Lung (tissue), 12 donors: ENCODE data around the gene PBRM1. TPM values are rescaled to one million over a fixed set of nuclear protein-coding genes. Genes with fewer than 3 reads are reported as not detected.

ENCODE experiments used
- ATAC-seq: fragments of 200-7000 bp; cut with Tn5 transposase; one replicate; pipeline ENCODE4 v1.9.1; 2020; ENCODE audit warnings: moderate number of reproducible peaks; ENCODE audit not compliant: insufficient read depth, low FRiP score
- DNase-seq, 3 donors: peaks; one replicate each; pipeline ENCODE4 v3.0.0-alpha.2; 2013 to 2017
- H3K27ac ChIP-seq, 2 donors: one replicate each; pipeline ENCODE4 v1.5.1; 2013; ENCODE audit warnings: mild to moderate bottlenecking in 2 of 2, moderate library complexity in 2 of 2, control low read depth in 1 of 2, inconsistent platforms in 1 of 2, low read depth in 1 of 2, low read length in 1 of 2
- H3K27me3 ChIP-seq, 3 donors: one replicate each; pipeline ENCODE4 v1.5.1; 2013; ENCODE audit warnings: low read length in 2 of 3; ENCODE audit not compliant: control insufficient read depth in 3 of 3, insufficient read depth in 3 of 3
- H3K36me3 ChIP-seq, 4 donors: one replicate each; pipeline ENCODE4 v1.5.1; 2013; ENCODE audit warnings: low read length in 4 of 4, mild to moderate bottlenecking in 1 of 4, moderate library complexity in 1 of 4; ENCODE audit not compliant: control insufficient read depth in 4 of 4, insufficient read depth in 4 of 4
- H3K4me1 ChIP-seq, 5 donors: one replicate each; pipeline ENCODE4 v1.5.1; 2013; ENCODE audit warnings: low read length in 5 of 5, mild to moderate bottlenecking in 2 of 5, moderate library complexity in 1 of 5; ENCODE audit not compliant: control insufficient read depth in 5 of 5, insufficient read depth in 5 of 5
- H3K4me3 ChIP-seq: one replicate; pipeline ENCODE4 v1.5.1; 2013; ENCODE audit warnings: mild to moderate bottlenecking, control low read depth, moderate library complexity
- H3K9ac ChIP-seq, 2 donors: one replicate each; pipeline ENCODE4 v1.5.1; 2013; ENCODE audit warnings: low read length in 2 of 2, control low read depth in 1 of 2; ENCODE audit not compliant: insufficient read depth in 1 of 2
- H3K9me3 ChIP-seq, 4 donors: one replicate each; pipeline ENCODE4 v1.5.1; 2013; ENCODE audit warnings: low read length in 3 of 4, mild to moderate bottlenecking in 1 of 4, moderate library complexity in 1 of 4; ENCODE audit not compliant: control insufficient read depth in 4 of 4, insufficient read depth in 3 of 4
- CTCF ChIP-seq: IDR thresholded peaks from 2 replicates; pipeline ENCODE4 v1.5.1; 2012; ENCODE audit warnings: mild to moderate bottlenecking; ENCODE audit errors: control extremely low read depth, extremely low read depth
- WGBS, 2 donors: extraction: QIAGEN DNeasy Blood & Tissue Kit; methylation state at CpG; one replicate each; pipeline ENCODE4 v1.1.7; 2013; 5-methylcytosine and 5-hydroxymethylcytosine counted together
- polyA plus RNA-seq, 2 donors: library from polyadenylated mRNA; stranded (reverse); fragments of 200-250 nt; gene quantifications; one replicate each; pipeline ENCODE4 v1.2.1, GENCODE V29; 2013
- total RNA-seq, 2 donors: library from RNA; depleted of rRNA in 1 of 2; stranded (reverse); fragments of >200 nt in 1 of 2; gene quantifications; one replicate each; pipeline ENCODE4 v1.2.1, GENCODE V29; 2014 to 2021
- donor health status: control.
- donor health status: control.
- donor health status: Bipolar disorder and iron deficiency.
- donor health status: healthy.
- donor health status: DM: yes; HTN: yes; CAD: no.

The PBRM1 gene
- total and polyA plus RNA-seq, 4 donors: 9.8 to 92.8 (median 40.7) TPM

- DNase-seq (no peak), ATAC-seq (no peak)
- H3K4me3 ChIP-seq: no peak overlapping the region
- no peak overlapping the region for H3K9ac ChIP-seq
- H3K36me3 ChIP-seq: peaks cover 17 to 54% (median 37%) of the 10 kb centered on the region in 4 donors
- H3K27ac ChIP-seq: no peak overlapping the region
- peaks cover 0 to 10% (median 0%) of the 10 kb centered on the region in 5 donors for H3K4me1 ChIP-seq
- no peak for TF ChIP-seq CTCF
- H3K9me3 ChIP-seq: peaks cover 0 to 2% (median 0%) of the 10 kb centered on the region in 4 donors
- H3K27me3 ChIP-seq: no peaks in the 10 kb centered on the region
Measured at GRCh38 chr3:52551118-52551517, 134.6 kb downstream of the PBRM1 start.

- DNase-seq (no peak), ATAC-seq (no peak)
- peaks cover 16 to 38% (median 24%) of the 10 kb centered on the region in 4 donors for H3K36me3 ChIP-seq
- peaks cover 0 to 3% (median 0%) of the 10 kb centered on the region in 5 donors for H3K4me1 ChIP-seq
- no peak overlapping the region for H3K9ac ChIP-seq
- H3K27ac ChIP-seq: no peak overlapping the region
- H3K4me3 ChIP-seq: no peak overlapping the region
- WGBS, 2 donors: 88 to 91% methylated on average over 2 of the region's 2 CpGs
- no peaks in the 10 kb centered on the region for H3K27me3 ChIP-seq
- peaks cover 0 to 2% (median 0%) of the 10 kb centered on the region in 4 donors for H3K9me3 ChIP-seq
- no peak for TF ChIP-seq CTCF
Measured at GRCh38 chr3:52547143-52547542, 138.6 kb downstream of the PBRM1 start.

- no peak overlapping the region for H3K9ac ChIP-seq
- H3K9me3 ChIP-seq: peaks cover 0 to 2% (median 0%) of the 10 kb centered on the region in 4 donors
- peaks cover 15 to 32% (median 20%) of the 10 kb centered on the region in 4 donors for H3K36me3 ChIP-seq
- no peak overlapping the region for H3K4me3 ChIP-seq
- ATAC-seq: no peak
- H3K27me3 ChIP-seq: no peaks in the 10 kb centered on the region
- DNase-seq: no peak
- H3K4me1 ChIP-seq: no peaks in the 10 kb centered on the region
- H3K27ac ChIP-seq: no peak overlapping the region
- 88 to 97% methylated on average over 3 of the region's 3 CpGs for WGBS, 2 donors
- no peak for TF ChIP-seq CTCF
Measured at GRCh38 chr3:52546111-52546901, 139.4 kb downstream of the PBRM1 start.
